Thymus (tissue), 11 donors: ENCODE data around the gene SORCS1. TPM values are rescaled to one million over a fixed set of nuclear protein-coding genes. Genes with fewer than 3 reads are reported as not detected.

Experiments
- DNase-seq, 9 donors: peaks; one replicate each; pipeline ENCODE4 v3.0.0-alpha.2; 2013; ENCODE audit warnings: low spot score in 9 of 9, low read depth in 6 of 9, missing footprints in 1 of 9
- H3K27ac ChIP-seq, 2 donors: one replicate each; pipeline ENCODE4 v1.5.1; 2013; ENCODE audit warnings: control low read depth in 1 of 2, low read depth in 1 of 2, low read length in 1 of 2, mild to moderate bottlenecking in 1 of 2, moderate library complexity in 1 of 2
- H3K27me3 ChIP-seq, 2 donors: one replicate each; pipeline ENCODE4 v1.5.1; 2013; ENCODE audit warnings: low read length in 1 of 2; ENCODE audit not compliant: control insufficient read depth in 2 of 2, insufficient read depth in 1 of 2
- H3K36me3 ChIP-seq, 2 donors: one replicate each; pipeline ENCODE4 v1.5.1; 2013; ENCODE audit warnings: low read length in 1 of 2, mild to moderate bottlenecking in 1 of 2, moderate library complexity in 1 of 2; ENCODE audit not compliant: control insufficient read depth in 2 of 2, insufficient read depth in 2 of 2
- H3K4me1 ChIP-seq, 2 donors: one replicate each; pipeline ENCODE4 v1.5.1; 2013; ENCODE audit warnings: low read length in 2 of 2; ENCODE audit not compliant: control insufficient read depth in 2 of 2, insufficient read depth in 2 of 2
- H3K4me3 ChIP-seq, 2 donors: one replicate each; pipeline ENCODE4 v1.5.1; 2013; ENCODE audit warnings: low read length in 2 of 2, control low read depth in 1 of 2, mild to moderate bottlenecking in 1 of 2
- H3K9me3 ChIP-seq, 2 donors: one replicate each; pipeline ENCODE4 v1.5.1; 2013; ENCODE audit warnings: low read length in 1 of 2, mild to moderate bottlenecking in 1 of 2; ENCODE audit not compliant: control insufficient read depth in 2 of 2, insufficient read depth in 1 of 2
- WGBS: extraction: QIAGEN DNeasy Blood & Tissue Kit; methylation state at CpG from one replicate; pipeline ENCODE4 v1.1.7; 2013; 5-methylcytosine and 5-hydroxymethylcytosine counted together
- polyA plus RNA-seq: library from polyadenylated mRNA; stranded (reverse); fragments of 200-250 nt; gene quantifications from one replicate; pipeline ENCODE4 v1.2.3, GENCODE V29; 2013
- total RNA-seq: library from RNA; stranded (reverse); fragments of 120-200 nt; gene quantifications from one replicate; pipeline ENCODE4 v1.2.4, GENCODE V29; 2013
- donor health status: healthy.

The SORCS1 gene
- total and polyA plus RNA-seq, 2 donors, result 1.1 to 3.6 TPM

DNA sequence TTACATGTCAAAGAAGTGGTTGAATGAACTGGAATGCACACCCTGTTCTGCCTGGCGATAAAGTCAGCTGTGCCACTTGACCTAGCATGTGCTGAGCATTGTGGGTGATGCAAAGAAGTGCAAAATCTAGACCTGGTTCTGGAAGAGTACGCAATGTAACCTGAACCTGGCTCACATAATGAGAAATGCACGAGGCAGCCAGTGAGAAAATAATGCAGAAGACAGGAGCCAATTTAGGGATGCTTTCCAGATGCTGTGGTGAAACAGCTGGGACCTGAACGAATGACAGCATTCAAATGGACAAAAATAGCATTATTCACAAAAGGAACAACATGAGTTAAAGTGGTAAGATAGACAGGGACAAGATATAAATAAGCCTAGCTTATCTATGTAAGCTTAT is 402.6 kb downstream of the SORCS1 start:
- H3K9me3 ChIP-seq, result no peaks in the 10 kb centered on the region
- no peak overlapping the region for H3K4me3 ChIP-seq
- WGBS, result 89% methylated on average over 4 of the region's 4 CpGs
- no peaks in the 10 kb centered on the region for H3K36me3 ChIP-seq
- H3K4me1 ChIP-seq, result no peaks in the 10 kb centered on the region
- H3K27ac ChIP-seq, result no peak overlapping the region
- no peak for DNase-seq
- no peaks in the 10 kb centered on the region for H3K27me3 ChIP-seq

DNA sequence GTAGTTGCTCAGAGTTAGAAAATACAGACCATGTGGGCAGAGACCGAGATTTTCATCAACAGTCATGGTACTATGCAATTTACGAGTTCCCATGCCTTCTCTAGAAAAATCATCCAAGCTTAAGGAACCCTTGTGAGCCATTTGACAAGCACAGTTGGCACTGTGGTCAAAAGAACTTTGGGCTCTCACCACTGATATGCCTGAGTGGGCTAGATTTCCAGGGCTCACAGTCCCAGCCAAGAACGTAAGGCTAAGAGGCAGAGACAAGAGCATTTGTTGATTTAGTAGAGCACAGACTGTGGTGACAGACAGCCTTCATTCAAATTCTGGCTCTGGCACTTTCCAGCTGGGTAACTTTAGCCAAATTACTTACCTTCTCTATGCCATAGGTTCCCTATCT is 407.0 kb downstream of the SORCS1 start:
- Histone ChIP-seq H3K27me3 (no peaks in the 10 kb centered on the region), H3K9me3 (no peaks in the 10 kb centered on the region), H3K4me1 (no peaks in the 10 kb centered on the region), H3K4me3 (no peak overlapping the region), H3K36me3 (no peaks in the 10 kb centered on the region), H3K27ac (no peak overlapping the region)
- WGBS, result 89% methylated on average over 3 of the region's 3 CpGs
- no peak for DNase-seq

GRCh38 chr10:106751091-106751490 is 413.4 kb downstream of the SORCS1 start:
- Histone ChIP-seq H3K27me3 (no peaks in the 10 kb centered on the region), H3K36me3 (no peaks in the 10 kb centered on the region), H3K9me3 (no peaks in the 10 kb centered on the region), H3K27ac (no peak overlapping the region), H3K4me3 (no peak overlapping the region), H3K4me1 (no peaks in the 10 kb centered on the region)
- 93% methylated on average over 5 of the region's 5 CpGs for WGBS
- DNase-seq, result no peak

DNA sequence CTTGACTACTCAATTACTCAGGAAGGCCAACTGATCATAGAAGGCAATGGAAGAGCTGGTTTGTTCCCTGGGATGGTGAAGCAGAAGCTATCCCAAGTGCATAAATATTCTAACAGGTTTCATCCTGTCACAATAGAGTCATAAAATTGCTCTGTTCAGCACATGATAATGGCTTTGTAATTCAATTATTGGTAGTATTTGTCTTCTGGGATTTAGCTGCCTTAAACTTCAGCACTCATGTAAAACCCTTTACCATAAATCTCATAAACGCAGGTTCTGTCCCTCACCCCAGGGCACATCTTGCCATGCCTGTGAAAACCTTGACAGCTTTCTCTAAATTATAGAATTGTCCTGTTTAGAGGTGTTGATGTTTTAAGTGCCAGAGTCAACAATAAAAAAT is 417.6 kb downstream of the SORCS1 start:
- H3K27ac ChIP-seq, result no peak overlapping the region
- no peaks in the 10 kb centered on the region for H3K9me3 ChIP-seq
- DNase-seq, result no peak
- no peaks in the 10 kb centered on the region for H3K27me3 ChIP-seq
- no peaks in the 10 kb centered on the region for H3K4me1 ChIP-seq
- no peaks in the 10 kb centered on the region for H3K36me3 ChIP-seq
- no peak overlapping the region for H3K4me3 ChIP-seq
- WGBS, result 94% methylated on average over 1 of the region's 1 CpG

GRCh38 chr10:106741006-106741530 is 423.4 kb downstream of the SORCS1 start:
- H3K9me3 ChIP-seq, result no peaks in the 10 kb centered on the region
- H3K27me3 ChIP-seq, result no peaks in the 10 kb centered on the region
- no peaks in the 10 kb centered on the region for H3K4me1 ChIP-seq
- 90% methylated on average over 4 of the region's 4 CpGs for WGBS
- H3K27ac ChIP-seq, result no peak overlapping the region
- no peaks in the 10 kb centered on the region for H3K36me3 ChIP-seq
- DNase-seq, result no peak
- no peak overlapping the region for H3K4me3 ChIP-seq

DNA sequence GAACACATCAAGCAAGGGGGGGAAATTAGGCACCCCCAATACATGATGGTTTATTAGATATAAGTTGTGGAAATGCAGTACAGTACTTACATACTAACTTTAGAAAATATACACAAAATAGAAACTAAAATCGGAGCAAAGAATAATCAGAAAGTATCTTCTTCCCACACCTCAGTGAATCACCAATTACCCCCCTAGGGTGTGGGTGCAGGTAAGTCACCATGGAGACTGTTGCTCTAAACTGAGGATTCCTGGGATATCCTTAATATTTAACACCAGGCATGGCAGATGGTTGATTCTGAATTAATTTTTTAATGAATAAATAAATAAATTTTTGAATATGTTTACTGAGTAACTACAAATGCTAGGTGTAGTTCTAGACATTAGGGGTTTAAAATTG is 424.4 kb downstream of the SORCS1 start:
- Histone ChIP-seq H3K4me3 (no peak overlapping the region), H3K27ac (no peak overlapping the region), H3K4me1 (no peaks in the 10 kb centered on the region), H3K36me3 (no peaks in the 10 kb centered on the region), H3K9me3 (no peaks in the 10 kb centered on the region), H3K27me3 (no peaks in the 10 kb centered on the region)
- 94% methylated on average over 1 of the region's 1 CpG for WGBS
- no peak for DNase-seq

- no peak for DNase-seq
- Histone ChIP-seq H3K4me3 (no peak overlapping the region), H3K27me3 (no peaks in the 10 kb centered on the region), H3K4me1 (no peaks in the 10 kb centered on the region), H3K27ac (no peak overlapping the region), H3K9me3 (no peaks in the 10 kb centered on the region), H3K36me3 (no peaks in the 10 kb centered on the region)
Measured at GRCh38 chr10:106734220-106734619, 430.3 kb downstream of the SORCS1 start.

DNA sequence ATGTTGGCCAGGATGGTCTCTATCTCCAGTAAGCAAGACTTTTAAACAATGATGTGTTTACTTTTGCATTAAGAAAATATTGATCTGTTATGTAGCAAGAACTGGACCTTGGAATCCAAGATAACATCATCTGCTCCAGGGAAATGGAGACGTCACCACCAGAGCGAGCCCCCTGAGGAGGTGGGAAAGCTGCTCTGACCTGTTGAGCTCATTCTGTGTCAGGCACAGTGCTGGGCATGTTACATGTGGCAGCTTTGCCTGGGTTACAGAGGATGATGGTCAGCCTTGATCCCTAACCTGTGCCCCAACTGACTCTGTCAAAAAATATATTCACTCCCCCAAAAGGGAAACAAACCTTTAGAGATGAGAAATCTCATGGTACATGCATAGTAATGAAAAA is 436.3 kb downstream of the SORCS1 start:
- 84% methylated on average over 2 of the region's 2 CpGs for WGBS
- no peaks in the 10 kb centered on the region for H3K36me3 ChIP-seq
- H3K4me1 ChIP-seq, result no peaks in the 10 kb centered on the region
- no peak overlapping the region for H3K4me3 ChIP-seq
- no peak for DNase-seq
- H3K27me3 ChIP-seq, result no peaks in the 10 kb centered on the region
- H3K9me3 ChIP-seq, result no peaks in the 10 kb centered on the region
- H3K27ac ChIP-seq, result no peak overlapping the region

- H3K4me3 ChIP-seq, result no peak overlapping the region
- H3K36me3 ChIP-seq, result no peaks in the 10 kb centered on the region
- no peak for DNase-seq
- H3K27me3 ChIP-seq, result no peaks in the 10 kb centered on the region
- H3K4me1 ChIP-seq, result no peaks in the 10 kb centered on the region
- H3K27ac ChIP-seq, result no peak overlapping the region
- 94% methylated on average over 1 of the region's 1 CpG for WGBS
- no peaks in the 10 kb centered on the region for H3K9me3 ChIP-seq
Measured at GRCh38 chr10:106727170-106727569, 437.3 kb downstream of the SORCS1 start.

DNA sequence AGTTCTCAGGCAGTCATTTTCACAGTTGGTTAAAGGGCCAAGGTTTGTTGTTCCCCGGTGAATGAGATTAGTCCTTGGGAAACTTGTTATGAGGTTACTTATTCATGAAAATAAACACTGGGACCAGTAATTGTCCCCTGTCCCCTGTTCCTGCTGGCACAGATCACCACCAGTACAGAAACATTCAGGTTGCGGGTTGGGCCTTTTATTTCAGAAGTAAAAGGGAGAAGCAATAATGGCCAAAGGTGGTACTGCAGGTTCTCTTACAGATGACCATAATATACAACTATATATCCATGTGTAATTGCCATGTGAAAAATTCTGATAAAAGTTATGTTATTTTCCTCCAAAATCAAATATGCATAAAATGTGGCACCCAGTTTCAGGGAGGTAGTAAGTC is 442.0 kb downstream of the SORCS1 start:
- H3K9me3 ChIP-seq, result no peaks in the 10 kb centered on the region
- H3K27me3 ChIP-seq, result no peaks in the 10 kb centered on the region
- H3K4me1 ChIP-seq, result no peaks in the 10 kb centered on the region
- H3K4me3 ChIP-seq, result no peak overlapping the region
- no peak overlapping the region for H3K27ac ChIP-seq
- H3K36me3 ChIP-seq, result no peaks in the 10 kb centered on the region
- WGBS, result 96% methylated on average over 2 of the region's 2 CpGs
- no peak for DNase-seq
